ENCODE results near the gene SPANXA2.
"Not testable (repeated sequence)": the region's sequence is repeated elsewhere in the genome, so short reads cannot be mapped to it uniquely, and the experiment has no call there.

Gene SPANXA2, protein sequence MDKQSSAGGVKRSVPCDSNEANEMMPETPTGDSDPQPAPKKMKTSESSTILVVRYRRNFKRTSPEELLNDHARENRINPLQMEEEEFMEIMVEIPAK

DNA sequence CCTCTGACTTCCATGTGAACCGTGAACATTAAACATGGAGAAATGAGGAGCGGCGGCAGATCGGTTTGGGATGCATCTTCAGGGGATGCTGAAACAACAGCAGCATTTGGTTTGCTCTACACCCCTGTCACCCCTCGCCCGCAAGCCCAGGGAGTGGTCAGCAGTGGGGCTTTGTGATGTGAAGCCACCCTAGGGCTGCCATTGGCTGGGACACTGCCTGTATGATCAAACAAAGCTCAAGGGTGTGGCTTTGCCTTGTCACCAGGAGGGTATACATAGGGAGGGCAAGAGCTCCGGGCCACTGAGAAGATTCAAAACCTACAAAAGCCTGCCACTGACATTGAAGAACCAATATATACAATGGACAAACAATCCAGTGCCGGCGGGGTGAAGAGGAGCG lies at the start of gene SPANXA2:
Gene SPANXA2 (plus strand): TSS at position 301 of the 400 bp plus-strand sequence. CDS start 60 bp downstream, at position 361.
- not testable (repeated sequence) for DNase-seq

DNA sequence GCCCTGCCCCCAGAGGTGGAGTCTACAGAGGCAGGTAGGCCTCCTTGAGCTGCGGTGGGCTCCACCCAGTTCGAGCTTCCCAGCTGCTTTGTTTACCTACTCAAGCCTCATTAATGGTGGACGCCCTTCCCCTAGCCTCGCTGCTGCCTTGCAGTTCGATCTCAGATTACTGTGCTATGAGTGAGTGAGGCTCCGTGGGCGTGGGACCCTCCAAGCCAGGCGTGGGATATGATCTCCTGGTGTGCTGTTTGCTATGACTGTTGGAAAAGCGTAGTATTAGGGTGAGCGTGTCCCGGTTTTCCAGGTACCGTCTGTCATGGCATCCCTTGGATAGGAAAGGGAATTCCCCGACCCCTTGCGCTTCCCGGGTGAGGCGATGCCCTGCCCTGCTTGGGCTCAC lies 47.0 kb upstream of the SPANXA2 start:
- DNase-seq: not testable (repeated sequence)

DNA sequence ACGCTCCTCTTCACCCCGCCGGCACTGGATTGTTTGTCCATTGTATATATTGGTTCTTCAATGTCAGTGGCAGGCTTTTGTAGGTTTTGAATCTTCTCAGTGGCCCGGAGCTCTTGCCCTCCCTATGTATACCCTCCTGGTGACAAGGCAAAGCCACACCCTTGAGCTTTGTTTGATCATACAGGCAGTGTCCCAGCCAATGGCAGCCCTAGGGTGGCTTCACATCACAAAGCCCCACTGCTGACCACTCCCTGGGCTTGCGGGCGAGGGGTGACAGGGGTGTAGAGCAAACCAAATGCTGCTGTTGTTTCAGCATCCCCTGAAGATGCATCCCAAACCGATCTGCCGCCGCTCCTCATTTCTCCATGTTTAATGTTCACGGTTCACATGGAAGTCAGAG lies 4.9 kb upstream of the SPANXA2 start, which contains the start of gene SPANXA1:
Gene SPANXA1 (minus strand): TSS at position 101 of the 400 bp plus-strand sequence. CDS start 60 bp downstream, at position 41.
- DNase-seq: not testable (repeated sequence)

DNA sequence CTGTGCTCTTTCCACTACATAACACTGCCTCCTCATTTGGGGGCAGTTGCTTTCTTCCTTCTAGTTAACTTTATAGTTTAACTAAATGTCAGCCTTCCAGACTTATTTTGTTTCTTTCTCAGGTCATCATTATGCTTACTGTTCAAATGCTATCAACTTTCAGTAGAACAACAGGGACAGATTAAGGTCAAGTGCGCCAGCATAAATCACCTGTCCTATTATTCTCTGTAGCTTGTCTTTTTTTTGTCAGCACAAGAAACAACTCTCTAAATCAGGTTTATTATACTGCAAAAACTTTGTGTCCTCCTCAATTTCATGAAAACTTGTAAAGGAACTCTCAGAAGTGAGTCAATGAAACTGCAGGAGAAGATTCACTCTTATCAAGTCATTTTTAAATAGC lies 19.6 kb downstream of the SPANXA2 start:
- DNase-seq: no peak

DNA sequence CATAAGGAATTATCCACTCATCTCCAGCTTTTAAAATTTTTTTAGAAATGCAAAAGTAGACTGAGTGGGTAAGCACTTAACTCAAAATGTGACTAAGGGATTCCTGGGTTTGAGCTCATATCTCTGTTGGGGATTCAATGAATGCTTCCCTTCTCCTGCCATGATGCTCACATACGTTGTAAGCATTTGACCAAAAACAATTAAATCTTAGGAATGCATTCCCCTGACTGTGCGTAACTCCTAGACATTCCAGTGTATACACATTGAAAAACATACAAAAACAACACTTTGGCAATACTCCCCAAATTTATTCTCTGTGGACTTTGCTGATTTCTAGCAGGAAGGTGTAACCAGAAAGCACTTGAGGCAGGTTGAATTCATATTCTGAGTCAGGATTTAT lies 29.8 kb downstream of the SPANXA2 start:
- DNase-seq: no peak

DNA sequence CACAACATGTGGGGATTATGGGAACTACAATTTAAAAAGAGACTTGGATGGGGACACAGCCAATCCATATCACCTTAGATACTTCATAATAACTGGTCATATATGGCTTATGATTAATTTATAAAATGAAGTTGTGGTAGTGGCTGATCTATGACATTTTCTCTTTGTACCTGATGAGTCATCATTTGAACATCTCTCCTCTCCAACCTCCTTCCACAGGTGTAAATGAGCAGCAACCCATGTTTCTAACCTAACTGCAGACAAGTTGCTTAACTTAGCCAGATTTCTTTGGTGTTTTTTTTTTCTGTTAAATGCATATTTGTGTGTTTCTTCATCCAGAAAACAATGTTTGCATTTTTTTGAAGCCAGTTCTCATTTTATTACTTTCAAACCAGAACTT lies 42.6 kb downstream of the SPANXA2 start:
- no peak for DNase-seq

DNA sequence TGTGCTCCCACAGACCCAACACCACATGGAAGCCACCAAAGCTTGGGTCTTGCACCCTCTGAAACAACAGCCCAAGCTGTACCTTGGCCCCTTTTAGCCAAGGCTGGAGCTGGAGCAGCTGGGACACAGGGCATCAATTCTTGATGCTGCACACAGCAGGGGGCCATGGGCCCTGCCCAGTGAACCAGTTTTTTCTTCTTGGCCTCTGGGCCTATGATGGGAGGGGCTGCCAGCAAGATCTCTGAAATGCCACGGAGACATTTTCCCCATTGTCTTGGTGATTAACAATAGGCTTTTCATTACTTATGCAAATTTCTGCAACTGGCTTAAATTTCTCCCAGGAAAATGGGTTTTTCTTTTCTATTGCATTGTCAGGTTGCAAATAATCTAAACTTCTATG lies 49.0 kb downstream of the SPANXA2 start:
- DNase-seq: no peak

All from NCI-H1694 treated with DMSO at 0.1 percent for 48 hours (cell line).